OCI-M1 (cell line): Measurements from ENCODE around the gene PRODH2.
"Not testable (repeated sequence)": the region's sequence is repeated elsewhere in the genome, so short reads cannot be mapped to it uniquely, and the experiment has no call there.

Experiments
- DNase-seq: peaks from one replicate; lab custom pipeline; 2025; lab: John Stamatoyannopoulos, UW

Gene PRODH2

DNA sequence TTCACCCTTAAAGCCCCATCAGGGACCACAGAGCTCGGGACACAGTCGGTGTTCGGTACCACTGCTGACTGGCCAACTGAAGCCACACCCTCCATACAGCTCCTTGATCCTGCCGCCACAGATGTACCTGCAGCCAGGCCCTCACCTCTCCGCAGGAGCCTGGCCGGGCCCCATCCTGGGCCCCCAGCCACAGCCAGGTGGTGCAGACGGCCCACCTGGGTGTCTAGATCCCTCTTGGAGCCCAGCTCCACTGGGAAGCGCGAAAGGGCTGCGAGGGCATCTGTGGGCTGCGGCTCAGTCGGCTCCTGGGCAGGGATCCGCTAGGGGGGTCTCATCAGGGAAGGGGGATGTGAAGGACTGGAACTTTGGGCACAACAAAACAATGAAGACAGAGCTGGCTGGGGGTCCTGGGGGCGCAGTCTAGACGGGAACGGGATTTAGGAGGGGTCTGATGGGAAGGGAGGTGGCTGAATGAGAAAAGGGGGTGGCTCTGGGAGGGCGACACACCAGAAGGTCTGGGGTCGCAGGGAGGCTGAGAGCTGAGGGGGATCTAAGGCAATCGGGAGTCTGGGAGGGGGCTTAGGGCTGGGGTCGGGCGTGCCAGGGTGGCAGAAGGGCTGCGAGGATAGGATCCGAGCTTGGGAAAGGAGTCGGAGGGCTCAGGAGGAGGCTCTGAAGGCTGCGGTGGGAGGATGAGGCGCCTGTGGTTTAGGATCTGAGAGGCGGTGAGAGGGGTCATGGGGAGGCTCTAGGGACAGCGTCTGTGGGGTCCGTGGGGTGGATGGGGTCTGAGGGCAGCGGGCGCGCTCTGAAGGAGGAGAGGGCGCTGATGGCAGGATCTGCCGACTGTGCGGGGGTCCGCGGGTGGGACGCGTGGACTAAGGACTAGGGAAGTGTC lies 15.8 kb downstream of the PRODH2 start:
- DNase-seq: no peak

DNA sequence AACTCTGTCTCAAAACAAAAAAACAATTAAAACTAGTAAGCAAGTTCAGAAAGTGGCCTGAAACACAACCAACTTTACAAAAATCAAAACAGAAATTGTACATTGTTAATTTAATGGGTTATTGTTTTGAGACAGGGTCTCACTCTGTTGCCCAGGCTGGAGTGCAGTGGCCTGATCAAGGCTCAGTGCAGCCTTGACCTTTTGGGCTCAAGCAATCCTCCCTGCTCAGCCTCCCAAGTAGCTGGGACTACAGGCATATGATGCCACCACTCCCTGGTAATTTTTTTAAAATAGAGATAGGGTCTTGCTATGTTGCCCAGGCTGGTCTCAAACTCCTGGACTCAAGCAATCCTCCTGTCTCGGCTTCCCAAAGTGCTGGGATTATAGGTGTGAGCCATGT lies 17.1 kb downstream of the PRODH2 start:
- not testable (repeated sequence) for DNase-seq

DNA sequence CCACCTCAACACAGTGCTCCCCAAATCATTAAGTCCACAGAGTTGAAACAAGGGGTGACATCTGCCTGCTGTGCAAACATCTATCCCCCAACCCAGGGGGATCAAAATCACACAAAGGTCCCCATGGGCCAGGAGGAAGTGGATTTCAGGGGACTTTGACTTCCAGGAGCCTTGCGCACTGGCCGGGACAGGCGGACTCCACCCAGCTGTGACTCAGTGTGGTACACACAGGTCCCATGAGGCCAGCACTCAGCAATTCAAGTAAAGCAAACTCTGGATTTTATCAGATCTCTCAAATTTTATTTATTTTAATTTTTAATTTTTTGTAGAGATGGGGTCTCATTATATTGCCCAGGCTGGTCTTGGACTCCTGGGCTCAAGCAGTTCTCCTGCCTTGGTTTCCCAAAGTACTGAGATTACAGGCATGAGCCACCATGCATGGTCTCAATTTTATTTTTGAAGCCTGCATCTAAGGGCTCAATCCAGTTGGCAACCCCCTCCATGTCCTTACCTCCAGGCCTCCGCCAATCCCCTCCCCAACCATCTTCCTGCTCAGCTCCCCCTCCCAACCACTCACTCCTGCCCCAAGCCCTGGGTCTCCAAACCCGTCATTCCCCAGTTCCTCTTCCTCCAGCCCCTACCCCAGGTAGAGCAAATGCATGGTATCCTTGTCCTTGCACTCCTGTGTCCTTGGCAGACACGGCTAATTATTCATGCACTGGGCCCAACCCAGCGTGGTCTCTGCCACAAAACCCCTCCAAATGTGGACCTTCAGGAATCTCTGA lies 19.1 kb downstream of the PRODH2 start:
- no peak for DNase-seq

DNA sequence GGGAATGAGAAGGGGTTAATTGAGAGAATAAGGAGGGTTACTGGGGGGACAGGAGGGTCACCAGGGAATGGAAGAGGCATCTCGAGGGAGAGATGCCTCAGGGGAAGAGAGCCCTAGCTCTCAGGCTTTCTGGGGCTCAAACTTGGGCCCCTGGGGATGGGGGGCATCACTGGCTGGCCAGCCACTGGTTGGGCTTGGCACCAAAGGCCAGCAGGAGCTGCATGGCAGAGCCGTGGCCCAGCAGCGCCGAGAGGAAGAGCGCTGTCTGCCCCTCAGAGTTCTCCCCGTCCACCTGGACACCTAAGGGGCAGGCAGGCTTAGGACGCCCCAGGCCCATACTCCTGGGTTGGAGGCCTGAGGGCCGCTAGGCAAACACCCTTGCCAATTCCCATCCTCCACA lies 19.8 kb downstream of the PRODH2 start:
- DNase-seq: no peak

DNA sequence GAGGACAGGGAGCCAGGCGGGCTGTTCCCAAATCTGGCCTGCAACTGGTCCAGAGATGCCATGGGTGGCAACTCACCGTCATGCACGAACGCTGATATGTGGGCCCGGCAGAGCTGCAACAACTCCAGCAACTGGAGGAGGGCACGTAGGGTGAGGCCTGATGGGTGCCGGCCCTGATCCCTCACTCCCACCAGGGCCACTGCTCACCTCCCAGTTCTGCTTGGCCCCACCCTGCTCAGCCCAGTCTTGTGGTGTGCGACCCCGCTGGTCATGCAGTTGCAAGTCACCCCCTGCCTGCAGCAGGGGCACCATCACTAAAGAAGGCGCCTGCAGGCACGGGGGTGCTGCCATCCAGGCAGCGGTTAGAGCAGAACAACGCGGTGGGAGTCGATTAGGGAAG lies 20.3 kb downstream of the PRODH2 start:
- DNase-seq: no peak

DNA sequence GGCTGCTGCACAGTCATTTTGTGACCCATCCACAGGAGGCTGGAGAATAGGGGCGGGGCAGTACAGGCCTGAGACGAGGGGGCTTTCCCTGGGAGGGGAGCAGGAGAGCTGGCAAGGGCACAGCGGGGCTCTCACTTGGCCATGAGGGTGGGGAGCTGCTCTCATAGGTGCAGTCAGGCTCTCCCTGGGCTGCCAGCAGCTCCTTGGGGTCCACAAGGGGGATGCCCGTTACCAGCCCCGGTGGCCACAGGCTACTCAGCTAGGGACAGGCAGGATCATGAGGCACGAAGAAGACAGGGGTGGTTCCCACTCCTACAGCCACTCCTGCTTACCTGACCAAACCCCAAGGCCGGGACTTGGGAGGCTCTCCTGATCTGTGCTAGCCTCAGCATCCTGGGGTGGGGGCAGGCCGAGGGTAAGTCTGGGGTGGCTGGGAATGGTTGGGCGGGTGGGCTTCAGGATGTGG lies 20.8 kb downstream of the PRODH2 start:
- no peak for DNase-seq

DNA sequence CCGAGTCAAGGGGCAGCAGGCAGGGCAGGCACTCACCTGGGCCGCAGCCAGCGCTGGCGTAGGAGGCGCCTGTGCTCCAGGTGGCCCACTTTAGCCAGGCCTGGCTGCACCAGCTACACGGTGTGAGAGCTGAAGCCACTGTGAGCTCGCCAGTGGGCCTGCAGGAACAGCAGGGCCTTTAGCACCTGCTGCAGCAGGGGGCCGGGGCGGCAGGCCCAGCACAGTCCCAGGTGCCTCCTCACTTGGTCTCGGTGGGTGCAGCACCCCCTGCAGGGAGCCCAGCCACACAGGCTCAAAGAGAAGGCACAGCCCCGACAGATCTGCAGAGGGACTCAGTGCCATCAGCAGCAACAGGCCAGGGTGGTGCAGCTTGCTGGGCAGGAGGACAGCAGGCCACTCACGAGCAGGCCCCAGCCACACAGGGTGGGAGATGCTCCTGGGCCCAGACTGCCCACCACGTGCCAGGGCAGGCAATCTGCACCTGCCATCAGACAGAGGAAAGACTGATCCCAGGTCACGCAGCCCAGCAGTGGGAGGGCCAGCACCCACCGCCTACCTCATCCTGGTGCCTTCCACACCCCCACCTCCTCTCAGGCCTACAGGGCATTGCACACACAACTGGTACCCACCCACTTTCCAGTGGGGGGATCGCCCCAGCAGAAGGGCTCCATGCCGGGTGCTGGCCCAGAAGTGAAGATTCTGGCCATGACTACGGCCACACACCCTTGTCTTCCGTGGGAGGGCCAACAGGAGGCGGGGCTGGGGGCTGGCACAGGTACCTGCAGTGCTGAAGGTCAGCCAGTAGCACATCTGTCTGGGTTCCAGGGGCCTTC lies 21.4 kb downstream of the PRODH2 start:
- DNase-seq: no peak

DNA sequence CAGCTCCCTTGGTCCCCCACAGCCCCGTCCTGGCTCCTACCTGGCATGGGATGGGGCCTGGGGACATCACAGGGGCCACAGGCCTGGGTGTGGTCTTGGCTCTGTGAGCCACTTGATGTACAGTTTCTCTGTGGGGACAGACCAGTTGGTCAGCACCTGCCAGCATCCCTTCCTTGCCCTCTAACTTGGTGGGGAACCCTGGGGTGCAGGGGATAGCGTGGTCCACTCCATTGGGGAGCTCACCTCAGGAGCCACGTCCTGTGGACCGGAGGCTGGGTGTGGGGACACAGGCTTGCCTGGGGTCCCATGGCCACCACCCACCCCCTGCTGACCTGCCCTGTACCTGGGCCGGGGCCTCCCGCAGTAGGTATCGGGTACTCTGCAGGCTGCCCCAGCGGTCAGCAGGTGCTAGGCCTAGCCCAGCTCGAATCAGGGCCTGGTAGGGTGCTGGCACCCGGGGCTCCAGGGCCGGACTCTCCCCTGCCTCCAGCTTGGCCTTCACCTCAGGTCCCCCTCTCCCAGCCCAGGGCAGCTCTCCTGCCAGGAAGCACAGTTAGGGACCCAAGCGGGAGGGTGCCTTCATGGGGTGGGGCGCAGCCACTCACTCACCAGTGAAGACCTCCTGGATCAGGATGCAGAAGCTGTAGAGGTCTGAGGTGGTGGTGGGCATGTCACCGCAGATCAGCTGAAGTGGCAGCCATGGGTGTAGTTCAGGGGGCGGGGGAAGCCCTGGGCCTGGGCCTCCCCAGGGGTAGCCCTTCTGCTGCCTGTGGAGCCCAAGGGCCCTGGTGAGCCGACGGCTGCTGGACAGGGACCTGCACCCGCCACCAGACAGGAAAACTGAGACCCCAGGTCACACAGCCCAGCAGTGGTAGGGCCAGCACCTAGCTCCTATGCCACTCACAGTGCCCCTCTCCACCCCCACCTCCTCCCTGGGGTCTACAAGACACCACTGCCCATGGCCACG lies 22.4 kb downstream of the PRODH2 start:
- no peak for DNase-seq

DNA sequence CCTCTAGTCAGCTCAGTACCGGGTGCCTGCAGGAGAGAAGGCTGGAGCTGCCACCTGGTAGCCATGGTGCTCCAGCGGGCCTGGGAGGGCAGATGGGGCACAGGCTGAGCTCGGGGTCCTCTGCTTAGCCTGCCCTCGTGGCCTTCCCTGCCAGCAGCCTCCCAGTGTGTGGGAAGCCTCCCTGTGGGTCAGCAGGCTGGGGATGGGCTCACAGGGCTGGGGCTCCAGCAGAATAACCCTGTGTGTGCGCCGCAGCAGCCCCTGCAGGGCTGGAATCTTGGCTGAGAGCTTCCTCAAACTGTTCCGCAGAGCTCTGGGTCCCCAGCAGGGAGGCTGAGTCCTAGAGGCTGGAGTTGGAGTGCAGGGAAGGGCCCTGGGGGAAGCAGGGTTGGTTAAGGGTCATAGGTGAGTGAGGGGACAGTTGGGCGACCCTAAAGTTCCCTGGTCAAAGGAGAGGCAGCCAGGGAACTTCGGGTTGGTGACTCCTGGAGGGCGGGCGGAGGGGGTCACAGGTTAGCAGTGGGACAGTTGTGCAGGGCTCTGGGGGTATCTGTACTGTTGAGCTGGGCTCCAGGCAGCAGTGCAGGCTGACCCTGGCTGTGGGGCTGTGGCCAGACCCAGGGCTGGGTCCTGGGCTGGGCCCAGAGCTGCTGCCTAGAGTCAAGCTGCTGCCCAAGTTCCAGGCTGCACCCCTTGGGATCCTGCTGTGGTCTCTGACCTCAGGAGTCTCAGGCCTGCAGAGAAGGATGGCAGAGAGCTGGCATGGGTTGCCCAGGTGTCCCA lies 23.3 kb downstream of the PRODH2 start:
- DNase-seq: no peak

DNA sequence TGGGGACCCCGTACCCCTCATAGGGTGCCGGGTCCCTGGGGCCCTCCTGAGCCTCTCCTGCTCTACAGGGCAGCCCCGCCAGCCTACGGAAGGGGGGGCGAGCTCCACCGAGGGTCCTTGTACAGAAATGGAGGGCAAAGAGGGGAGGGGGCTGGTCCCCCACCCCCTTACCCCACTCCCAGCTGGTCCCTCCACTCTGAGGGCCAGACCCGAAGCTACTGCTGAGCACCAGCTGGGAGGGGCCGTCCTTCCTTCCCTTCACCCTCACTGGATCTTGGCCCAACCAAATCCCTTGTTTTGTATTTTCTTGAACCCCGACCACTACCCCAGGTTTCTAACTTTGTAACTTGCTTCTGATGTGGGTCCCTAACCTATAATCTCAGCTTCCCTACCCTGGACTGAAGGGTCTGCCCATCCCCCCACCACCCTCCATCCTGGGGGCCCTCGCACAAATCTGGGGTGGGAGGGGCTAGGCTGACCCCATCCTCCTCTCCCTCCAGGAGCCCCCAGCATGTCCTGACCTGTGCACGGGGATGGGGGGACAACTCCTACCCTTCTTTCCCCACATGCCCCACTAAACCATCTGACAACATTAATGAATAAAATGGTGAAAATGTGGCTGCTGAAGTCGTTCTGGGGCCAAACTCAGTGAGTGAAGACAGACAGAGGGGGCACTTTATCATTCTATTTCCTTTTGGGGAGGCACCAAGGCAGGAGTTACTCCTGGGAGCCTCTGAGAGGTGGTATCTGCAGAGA lies 24.3 kb downstream of the PRODH2 start:
- no peak for DNase-seq

DNA sequence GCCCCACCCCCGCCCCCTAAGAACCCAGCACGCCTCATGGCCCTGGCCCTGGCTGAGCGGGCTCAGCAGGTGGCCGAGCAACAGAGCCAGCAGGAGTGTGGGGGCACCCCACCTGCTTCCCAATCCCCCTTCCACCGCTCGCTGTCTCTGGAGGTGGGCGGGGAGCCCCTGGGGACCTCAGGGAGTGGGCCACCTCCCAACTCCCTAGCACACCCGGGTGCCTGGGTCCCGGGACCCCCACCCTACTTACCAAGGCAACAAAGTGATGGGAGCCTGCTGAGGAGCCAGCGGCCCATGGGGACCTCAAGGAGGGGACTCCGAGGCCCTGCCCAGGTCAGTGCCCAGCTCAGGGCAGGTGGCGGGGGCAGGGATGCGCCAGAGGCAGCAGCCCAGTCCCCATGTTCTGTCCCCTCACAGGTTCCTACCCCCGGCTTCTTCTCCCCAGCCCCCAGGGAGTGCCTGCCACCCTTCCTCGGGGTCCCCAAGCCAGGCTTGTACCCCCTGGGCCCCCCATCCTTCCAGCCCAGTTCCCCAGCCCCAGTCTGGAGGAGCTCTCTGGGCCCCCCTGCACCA lies 25.3 kb downstream of the PRODH2 start:
- DNase-seq: no peak

DNA sequence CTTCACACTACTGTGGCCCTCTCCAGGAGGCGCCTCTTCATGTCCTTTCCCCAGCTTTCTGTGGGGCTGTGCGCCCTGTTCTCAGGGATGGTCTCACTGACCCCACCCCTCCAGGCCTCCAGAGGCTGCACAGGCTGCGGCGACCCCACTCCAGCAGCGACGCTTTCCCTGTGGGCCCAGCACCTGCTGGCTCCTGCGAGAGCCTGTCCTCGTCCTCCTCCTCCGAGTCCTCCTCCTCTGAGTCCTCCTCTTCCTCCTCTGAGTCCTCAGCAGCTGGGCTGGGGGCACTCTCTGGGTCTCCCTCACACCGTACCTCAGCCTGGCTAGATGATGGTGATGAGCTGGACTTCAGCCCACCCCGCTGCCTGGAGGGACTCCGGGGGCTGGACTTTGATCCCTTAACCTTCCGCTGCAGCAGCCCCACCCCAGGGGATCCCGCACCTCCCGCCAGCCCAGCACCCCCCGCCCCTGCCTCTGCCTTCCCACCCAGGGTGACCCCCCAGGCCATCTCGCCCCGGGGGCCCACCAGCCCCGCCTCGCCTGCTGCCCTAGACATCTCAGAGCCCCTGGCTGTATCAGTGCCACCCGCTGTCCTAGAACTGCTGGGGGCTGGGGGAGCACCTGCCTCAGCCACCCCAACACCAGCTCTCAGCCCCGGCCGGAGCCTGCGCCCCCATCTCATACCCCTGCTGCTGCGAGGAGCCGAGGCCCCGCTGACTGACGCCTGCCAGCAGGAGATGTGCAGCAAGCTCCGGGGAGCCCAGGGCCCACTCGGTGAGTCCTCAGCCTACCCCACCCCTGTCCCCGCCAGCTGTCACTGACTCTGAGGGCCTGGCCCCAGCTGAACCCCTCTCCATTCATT lies 26.1 kb downstream of the PRODH2 start:
- no peak for DNase-seq

DNA sequence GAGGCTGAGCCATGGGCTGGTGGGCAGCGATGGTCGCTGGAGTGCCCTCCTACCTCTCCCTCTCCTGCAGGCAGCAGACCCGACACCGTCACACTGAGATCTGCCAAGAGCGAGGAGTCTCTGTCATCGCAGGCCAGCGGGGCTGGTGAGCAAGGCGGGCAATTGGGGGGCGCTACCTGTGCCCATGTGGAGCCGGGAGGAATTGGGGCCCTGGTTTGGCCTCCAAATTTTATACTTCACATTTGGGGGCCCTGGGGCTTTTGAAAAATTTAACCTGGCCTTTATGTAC lies 27.4 kb downstream of the PRODH2 start:
- no peak for DNase-seq

DNA sequence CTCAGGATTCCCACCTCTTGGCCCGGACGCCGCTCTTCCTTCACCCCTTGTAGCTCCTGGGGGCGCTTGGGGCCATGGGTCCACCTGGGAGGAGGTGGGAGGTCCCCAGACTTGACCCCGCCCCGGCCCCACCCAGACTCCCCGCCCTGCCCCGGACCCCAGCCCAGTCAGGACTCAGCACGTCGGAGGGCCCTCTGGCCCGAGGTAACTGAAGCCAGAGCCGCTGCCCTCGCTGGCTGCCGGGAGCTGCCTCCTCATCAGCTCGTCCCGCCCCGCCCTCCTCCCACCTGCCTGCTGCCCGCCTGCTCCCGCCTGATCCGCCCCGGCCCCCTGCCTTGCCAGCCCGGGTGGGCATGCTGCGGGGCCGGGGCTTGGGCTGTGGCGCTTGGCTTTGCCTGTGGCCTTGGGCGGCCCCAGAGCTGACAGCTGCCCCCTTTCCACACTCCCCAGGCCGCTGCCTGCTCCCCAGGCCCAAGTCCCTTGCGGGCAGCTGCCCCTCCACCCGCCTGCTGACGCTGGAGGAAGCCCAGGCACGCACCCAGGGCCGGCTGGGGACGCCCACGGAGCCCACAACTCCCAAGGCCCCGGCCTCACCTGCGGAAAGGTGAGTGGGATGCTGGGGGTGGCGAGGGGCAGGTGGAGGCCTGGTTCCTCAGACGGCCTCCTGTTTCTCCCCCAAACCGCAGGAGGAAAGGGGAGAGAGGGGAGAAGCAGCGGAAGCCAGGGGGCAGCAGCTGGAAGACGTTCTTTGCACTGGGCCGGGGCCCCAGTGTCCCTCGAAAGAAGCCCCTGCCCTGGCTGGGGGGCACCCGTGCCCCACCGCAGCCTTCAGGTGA lies 27.9 kb downstream of the PRODH2 start:
- DNase-seq: no peak

DNA sequence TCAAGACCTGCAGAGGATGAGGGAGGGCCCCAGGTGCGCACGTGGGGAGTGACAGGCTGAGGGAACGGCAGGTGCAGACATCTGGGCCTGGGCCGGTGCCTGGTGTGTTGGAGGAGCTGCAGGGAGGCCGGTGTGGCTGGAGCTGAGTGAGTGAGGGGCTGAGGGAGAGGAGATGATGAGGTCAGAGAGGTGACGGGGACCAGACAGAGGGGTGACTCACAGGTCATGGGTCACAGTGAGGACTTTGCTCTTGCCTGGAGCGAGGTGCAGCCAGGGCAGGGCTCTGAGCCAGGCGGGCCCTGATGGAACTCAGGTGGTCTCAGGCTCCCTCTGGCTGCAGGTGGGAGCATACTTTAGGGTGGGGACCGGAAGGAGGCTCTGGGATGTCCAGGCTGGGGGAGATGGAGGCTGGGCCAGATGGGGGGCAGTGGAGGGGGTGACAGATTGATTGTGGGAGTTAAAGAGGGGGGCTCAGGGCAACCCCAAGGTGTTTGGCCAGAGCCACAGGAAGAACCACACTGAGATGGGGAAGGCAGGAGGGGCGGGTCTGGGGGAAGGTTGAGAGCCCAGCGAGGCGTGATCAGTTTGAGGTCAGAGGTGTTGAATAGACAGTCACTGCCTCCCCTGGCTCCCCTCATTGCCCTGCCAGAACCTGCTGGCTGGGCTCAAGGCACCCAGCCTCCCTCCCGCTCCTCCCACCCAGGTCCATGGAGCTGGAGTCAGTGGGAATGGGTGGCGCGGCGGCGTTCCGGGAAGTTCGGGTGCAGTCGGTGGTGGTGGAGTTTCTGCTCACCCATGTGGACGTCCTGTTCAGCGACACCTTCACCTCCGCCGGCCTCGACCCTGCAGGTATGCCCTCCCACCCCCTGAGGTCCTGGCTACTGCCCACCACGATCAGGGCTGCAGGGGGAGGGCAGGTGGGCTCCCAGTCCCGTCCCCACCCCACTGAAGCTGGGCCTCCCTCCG lies 28.9 kb downstream of the PRODH2 start:
- no peak for DNase-seq

DNA sequence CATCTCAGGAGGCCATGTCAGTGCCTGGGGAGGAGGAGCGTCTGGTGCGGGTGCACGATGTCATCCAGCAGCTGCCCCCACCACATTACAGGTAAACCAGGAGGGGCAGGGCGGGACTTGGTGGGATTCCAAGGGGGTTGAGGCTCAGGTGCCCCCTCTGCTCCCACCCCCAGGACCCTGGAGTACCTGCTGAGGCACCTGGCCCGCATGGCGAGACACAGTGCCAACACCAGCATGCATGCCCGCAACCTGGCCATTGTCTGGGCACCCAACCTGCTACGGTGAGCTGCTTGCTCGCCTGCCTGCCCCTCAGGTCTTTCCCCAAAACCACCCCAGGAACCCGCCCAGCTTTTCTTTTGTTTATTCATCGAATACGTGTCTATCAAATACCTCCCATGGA lies 30.1 kb downstream of the PRODH2 start:
- no peak for DNase-seq
